Fibroblast of skin of right quadriceps (primary cell): ENCODE data around the gene CTTNBP2.
"Not testable (repeated sequence)": the region's sequence is repeated elsewhere in the genome, so short reads cannot be mapped to it uniquely, and the experiment has no call there.

ENCODE experiments used
- DNase-seq: peaks from one replicate; pipeline ENCODE4 v3.0.0-alpha.2; 2013

CTTNBP2 gene

DNA sequence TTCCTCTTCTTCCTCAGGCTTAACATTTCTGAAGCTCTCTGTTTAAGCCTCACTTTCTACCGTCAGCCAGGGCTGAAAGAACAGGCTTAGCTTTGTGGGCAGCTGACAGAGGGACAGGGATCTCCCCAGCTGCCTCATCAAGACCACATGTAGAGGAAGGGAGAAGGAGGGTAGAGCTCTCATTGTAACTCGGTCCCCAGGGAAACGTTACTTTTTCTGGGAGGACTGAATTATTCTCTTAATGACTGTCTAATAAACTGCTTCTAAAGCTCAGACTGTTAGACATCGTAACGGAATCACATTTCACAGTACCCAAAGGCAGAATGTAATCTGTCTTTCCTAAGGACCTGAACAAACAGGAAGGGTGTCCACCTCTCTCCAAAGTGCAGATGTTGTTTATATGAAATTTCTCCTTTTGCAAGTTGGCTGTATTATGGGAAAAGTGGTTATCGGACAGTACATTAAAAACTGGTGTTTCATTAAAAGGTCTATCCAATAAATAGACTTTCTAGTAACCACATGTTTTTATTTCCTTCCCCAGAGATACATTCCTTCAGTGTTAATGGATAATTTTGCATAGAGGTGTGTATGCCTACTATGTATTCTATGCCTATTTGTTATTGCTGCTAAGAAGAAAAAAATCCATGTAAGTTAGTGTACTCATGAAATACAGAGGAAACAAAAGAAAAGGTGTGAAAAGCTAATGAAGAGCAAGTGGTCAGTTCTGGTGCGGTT is 144.2 kb downstream of the CTTNBP2 start:
- no peak for DNase-seq

DNA sequence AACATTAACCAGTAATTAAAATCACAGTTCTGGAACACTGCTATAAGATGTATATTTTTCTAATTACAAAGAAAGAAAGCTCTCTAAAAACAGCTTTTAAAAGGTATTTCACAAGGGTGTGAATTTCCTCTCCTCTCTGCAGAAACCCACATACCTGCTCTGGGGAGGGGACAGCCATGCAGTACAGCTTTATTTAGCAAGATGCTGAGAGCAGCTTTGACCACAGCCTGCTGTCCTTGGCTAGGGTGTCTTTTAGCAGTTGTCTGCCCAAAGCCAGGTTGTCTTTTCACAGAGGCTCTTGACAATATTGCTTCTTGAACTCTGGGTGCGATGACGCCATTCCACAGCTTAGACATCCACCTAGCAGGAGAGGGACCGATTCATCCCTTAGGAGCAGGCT is 148.3 kb downstream of the CTTNBP2 start:
- DNase-seq, result no peak

DNA sequence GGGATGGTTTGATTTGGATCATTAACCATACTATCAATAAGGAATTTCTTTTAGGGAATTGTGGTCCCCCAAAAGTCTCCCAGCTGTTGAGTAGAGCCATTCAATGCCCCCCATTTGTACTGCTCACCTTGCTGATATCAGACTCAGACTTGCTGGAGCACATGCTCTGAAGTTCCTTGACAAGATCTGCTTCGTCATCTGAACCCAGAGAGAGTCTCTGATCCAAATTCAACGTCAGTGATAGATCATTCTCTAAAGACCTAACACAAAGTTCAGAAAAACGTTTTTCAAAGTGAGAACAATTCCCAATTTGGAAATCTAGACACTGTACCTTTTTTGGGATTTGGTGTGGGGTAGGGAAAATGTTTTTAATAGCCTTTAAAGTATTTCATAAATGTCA is 153.9 kb downstream of the CTTNBP2 start:
- no peak for DNase-seq

DNA sequence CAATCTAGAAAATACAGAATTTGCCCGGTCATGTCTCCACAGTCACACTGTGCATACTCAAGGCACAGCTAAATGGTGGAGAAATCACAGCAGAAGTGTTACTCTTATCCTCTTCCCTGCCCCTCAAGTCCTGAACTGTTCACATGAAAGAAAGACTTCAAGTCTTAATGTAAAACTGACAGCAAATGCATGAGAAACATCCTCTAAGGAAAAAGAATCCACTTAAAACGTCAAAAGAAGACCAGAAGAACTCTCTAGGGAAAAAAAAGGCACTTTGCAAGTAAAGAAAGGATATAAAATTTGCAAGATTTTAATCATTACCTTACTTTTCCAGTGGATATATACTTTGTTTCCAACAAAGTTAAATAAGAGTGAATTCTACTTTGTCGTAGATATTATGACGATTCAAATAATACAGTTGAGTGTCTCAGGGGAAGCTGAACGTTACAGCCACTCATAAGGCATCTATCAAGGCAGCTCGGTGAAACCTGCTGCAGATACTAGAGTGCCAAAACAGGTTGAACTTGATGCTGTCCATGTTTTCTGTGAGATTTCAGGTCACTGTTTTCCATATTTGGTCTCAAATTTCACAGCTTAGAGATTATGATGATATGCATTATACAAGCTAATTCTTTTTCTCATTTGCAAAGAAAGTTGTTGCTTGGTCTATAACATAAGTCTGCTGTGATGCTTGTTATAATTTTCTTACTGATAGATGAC is 155.0 kb downstream of the CTTNBP2 start:
- DNase-seq, result no peak

DNA sequence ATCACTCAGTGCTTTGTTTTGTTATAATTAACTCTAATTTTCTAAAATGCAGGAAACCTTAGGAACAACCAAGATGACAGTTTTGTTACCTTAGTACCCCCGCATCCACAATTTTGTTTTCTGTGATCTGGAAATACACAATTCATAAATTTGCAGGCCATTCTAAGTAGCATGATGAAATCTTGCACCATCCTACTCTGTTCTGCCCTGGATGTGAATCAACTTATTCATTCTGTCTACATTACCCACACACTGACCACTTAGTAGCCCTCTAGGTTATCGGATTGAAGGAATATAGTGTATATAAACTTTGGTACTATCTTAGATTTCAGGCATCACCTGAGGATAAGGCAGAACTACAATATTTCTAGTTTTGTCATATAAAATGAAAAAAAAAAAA is 155.9 kb downstream of the CTTNBP2 start:
- DNase-seq, result no peak

DNA sequence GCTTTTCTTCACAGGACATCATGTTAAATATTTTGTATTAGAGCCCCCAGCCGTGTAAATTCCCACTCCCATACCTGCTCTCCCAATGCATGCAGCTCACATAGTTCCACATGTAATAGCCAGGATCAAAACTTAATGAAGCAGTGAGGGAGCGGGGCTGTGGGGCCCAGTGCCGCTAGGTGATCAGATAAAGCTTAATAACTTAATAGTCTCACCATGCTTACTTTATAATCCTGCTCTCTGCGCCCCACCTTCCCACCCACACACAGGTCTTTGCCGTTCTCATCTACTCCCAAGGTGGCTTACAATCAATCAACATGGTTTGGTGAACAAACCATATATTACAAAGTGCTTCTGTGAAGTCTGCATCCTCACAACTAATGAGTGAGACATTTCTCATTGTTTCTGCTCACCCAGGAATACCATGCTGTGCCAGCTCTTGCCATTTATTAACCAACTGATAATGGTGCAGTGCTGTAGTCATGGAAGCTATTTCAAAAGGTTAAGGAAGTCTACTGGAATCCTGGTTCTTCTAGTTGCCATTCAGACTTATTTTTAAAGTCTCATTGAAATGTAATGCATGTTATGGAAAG is 156.4 kb downstream of the CTTNBP2 start:
- no peak for DNase-seq

DNA sequence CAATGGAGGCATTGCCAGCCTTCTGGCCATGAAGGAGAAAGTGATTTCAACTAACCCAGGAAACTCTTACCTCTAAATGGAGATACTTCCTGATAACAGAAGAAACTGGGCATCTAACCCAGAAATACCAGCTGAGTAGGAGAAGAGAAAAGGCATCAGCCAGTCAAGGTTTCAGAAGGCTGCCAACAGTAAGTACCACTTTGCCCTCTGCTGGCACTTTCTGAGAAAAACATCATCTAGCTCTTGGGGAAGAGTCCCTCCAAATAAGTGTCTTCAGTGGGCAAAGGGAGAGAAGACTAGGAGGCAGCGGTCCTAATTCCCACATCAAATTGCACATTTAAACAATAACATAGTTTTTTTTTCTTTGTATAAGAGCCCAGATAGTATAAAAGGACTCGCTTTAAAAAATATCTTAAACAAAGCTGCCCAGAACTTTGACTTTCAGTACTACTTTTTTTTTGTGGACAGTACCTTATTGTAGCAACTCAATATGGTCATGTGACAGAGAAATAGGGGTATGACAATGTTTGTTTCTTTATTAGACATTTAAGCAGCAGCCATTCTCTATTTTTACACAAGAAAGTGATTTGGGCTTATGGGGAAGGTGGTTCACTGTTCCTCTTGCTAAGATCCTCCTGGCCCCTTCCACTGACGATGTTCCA is 157.3 kb downstream of the CTTNBP2 start:
- DNase-seq, result peak; percentile 37

DNA sequence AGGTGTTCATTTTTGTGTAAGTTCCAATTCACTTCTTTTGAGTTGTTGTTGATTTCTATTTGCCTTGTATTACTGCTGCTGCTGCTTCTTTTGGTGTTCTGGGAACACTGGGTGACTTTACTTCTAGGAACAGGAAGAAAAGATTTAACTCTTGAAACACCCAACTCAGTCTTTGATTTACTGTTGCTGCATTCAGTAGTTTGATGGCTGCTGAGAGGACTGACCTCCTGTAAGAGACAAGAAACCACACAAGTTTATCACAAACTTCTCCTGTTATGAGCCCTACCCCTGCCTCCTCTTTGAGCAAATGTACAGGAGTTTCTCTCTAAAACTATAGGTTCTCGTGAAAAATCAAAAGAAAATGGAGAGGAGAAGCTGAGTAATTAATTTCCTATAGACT is 161.7 kb downstream of the CTTNBP2 start:
- DNase-seq, result no peak

DNA sequence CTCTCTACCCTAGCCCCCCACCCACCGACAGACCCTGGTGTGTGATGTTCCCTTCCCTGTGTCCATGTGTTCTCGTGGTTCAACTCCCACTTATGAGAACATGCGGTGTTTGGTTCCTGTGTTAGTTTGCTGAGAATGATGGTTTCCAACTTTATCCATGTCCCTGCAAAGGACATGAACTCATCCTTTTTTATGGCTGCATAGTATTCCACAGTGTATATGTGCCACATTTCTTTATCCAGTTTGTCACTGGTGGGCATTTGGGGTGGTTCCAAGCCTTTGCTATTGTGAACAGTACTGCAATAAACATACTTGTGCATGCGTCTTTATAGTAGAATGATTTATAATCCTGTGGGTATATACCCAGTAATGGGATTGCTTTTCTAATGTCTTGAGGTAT is 165.1 kb downstream of the CTTNBP2 start:
- DNase-seq, result not testable (repeated sequence)

DNA sequence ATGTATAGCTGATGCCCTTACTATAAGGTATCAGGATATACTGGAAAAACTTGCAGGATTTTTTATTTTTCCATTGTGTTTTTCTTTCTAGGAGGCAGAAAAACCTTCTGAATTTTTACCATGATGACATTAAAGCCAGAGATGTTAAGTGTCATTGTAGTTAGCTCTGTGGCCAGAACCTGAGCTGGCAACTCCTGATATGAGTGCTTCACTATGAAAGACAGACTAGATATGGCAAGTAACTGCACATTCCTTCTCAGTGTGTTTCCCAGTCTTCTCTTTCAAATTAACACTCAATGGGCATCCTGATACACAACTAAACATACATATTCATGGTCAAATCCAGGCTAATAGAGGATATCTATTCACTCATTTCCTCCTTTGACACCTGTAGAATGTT is 166.2 kb downstream of the CTTNBP2 start:
- DNase-seq, result no peak

DNA sequence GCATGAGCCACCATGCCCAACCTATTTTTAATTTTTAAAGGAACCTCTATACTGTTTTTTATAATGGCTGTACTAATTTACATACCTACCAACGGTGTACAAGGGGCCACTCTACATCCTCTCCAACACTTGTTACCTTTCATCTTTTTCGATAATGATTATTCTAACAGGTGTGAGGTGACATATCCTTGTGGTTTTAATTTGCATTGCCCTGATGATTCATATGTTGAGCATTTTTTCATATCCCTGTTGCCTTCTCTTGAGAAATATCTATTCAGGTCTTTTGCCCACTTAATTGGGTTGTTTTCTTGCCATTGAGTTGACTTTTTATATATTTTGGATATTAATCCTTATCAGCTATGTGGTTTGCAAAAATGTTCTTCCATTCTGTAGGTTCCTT is 167.0 kb downstream of the CTTNBP2 start:
- no peak for DNase-seq

DNA sequence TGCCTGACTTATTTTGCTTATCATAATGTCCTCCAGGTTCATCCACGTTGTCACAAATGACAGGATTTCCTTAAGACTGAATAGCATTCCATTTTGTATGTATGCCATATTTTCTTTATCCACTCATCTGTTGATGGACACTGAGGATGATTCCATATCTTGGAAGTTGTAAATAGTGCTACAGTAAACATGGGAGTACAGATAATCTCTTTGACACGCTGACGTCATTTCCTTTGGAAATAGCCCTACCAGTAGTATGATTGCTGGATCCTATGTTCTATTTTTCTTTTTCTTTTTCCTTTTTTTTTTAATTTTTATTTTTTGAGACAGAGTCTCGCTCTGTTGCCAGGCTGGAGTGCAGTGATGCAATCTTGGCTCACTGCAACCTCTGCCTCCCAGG is 167.6 kb downstream of the CTTNBP2 start:
- no peak for DNase-seq

DNA sequence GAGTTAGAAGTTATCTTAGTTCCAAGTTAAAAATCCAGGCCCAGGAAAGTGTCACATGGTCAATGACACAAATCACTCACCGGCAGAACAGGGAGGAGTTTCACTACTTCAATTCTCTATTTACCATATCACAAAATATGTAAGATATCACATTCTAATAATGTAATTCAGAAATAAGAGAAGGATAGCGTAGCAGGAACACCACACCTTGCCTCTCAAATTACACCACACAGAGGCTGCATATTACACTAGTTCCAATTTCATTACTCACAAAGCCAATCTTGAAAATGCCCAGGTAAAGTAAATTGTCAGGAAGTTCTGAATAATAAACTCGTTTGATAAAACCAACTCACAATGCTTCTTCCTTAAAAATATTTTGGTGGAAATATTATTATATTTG is 169.2 kb downstream of the CTTNBP2 start:
- DNase-seq, result no peak

DNA sequence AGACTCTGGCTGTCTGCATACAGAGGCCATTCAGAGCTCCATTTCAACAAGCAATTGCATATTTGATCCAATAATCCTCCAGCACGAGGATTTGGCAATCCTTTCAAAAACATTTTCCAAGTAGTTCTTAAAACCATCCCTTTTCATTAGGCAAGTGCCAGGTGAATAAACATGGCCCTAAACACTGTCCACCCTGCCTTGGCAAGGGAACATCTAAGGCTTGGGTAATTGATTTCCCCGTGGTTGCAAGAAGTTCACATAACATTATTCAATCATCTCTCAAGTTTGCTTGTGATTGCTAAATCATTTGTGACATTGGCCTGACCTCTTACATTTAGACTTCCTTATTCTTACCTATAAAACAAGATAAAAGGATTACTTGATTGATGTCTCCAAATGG is 175.2 kb downstream of the CTTNBP2 start:
- no peak for DNase-seq

DNA sequence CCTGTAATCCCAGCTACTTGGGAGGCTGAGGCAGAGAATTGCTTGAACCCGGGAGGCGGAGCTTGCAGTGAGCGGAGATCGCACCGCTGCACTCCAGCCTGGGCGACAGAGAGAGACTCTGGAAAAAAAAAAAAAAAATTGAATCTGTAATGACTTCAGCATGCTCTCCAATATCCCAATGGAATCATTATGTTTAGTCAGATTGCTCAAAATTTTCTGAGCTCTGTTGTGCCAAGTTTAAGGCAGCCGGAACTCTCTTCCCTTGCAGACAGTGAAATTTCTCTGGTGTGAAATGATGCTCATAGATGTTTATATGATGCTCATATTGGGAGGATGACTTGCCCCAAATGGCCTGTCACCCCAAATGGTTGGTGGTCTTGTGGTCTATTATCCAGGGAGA is 180.9 kb downstream of the CTTNBP2 start:
- no peak for DNase-seq

DNA sequence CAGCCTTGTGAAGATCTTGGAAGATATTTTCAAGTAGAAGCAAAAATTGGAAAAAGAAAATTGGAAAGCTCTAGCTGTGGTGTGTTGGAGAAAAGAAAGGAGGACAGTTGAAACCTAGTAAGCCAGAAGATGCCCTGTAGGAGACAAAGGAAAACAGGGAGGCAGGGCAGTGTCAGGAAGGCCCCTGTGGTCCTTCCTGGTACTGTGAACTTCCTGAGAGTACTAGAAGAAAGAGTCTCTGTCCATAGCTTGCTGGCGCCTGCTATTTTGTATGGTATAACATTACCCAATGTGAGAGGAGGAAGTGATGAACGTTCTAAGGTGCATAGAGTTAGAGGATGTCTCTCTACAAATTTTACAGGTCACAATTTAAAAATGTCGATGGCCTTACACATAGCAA is 183.1 kb downstream of the CTTNBP2 start:
- no peak for DNase-seq

DNA sequence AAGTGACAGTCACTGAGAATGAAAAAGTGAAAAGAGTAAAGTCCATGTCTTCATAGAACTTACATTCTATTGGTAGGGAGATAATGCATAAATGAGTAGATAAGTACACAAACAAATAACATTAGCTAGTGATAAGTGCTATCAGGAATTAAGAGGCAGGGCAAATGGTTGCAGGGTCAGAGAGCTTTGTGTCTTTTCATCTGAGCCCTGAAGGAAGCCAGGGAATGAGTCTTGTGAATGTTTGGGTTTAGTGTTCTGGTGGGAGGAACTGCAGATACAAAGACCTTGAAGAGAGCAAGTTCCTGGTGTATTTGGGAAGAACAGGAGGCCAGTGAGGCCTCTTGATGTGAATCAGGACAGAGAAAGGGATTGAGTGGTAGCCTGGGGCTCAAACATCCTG is 183.8 kb downstream of the CTTNBP2 start:
- DNase-seq, result no peak

DNA sequence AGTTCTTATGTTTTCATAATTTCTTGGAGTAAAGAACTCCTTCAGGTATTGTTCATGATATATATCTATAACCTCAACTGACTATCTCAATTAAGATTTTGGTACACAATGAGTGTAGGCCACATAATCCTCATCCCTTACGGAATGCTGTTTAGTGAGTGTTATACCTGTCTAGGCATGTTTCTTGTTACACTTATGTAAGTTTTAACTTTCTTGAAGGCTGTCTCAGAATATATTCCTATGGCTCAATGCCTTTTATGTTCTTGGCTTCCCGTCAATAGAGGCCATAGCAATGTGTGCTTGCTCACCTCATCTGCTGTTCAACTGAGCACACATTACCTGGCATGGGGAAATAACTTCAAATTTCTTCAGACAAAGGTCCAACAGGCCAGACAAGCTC is 185.1 kb downstream of the CTTNBP2 start:
- no peak for DNase-seq

DNA sequence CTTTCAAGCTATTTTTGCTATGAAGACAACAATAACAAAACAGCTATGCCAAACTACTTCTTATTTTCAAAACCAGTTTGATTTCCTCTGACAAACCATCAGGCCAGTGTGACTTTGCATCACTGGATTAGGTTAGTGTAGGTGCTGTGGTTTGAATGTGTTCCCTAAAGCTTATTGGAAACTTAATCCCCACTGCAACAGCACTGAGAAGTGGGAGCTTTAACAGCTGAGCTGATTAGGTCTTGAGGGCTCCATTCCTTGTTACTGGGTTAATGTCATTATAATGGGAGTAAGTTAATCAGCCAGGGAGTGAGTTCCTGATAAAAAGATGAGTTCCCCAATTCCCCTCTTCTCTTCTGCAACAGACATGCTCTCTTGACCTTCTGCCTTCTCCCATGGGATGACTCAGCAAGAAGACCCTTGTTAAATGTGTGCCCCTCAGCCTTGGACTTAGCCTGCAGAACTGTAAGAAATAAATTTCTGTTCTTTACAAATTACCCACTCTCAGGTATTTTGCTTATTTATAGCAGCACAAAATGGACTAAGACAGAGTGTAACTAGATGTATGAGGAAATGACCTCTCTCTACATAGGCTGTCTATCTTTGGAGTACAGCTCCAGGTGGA is 186.8 kb downstream of the CTTNBP2 start:
- DNase-seq, result no peak

DNA sequence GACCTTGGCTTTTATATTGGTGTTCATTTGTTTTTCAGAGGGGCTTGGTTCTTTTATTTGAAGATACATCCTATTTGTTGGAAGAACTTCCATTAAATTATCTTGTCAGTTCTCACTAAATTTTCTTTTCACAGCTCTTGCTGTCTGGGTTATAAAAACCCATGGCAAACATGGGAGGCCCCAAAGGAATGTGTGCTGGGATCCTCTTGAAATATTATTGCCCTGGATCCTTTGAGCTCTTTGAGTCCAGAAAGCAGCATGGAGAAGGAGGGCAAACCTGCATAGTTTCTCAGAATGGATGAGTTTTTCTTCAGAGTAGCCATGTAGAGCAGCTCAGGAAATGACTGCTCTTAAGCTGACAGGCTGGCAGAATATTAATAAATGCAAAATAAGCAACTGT is 187.4 kb downstream of the CTTNBP2 start:
- no peak for DNase-seq

DNA sequence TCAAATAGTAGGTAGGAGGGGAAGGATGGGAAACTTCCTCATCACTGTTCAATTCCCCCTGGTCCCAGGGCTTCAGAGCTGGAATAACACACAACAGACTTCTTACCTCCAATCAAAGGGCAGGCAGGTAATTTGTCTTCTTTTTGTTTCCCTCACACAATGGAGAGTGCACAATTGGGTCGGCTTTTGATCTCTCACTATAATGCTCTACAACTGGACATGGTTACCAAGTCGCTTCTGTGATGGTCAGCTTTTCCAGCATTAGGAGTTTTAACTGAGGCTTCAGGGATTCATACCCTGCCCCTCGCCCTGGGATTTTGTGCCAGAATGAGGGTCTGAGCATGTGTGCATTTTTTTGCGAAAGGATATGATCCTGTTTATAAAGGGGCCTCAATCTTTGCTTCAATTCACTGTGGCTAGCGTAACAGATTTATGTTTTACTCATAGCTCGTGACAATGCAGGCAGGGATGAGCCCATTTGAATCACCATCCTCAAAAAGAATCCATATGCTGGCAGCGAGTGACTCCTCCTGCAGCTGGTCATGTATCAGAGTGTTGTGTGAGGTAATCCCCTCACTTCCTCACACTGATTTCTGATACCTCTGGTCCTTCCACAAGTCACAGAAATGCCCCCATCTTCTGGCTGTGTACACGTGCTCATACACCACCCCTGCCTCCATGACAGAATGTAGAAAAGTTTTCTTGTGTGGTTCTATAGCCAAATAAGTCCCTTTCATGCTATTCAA is 189.6 kb downstream of the CTTNBP2 start:
- DNase-seq, result no peak

DNA sequence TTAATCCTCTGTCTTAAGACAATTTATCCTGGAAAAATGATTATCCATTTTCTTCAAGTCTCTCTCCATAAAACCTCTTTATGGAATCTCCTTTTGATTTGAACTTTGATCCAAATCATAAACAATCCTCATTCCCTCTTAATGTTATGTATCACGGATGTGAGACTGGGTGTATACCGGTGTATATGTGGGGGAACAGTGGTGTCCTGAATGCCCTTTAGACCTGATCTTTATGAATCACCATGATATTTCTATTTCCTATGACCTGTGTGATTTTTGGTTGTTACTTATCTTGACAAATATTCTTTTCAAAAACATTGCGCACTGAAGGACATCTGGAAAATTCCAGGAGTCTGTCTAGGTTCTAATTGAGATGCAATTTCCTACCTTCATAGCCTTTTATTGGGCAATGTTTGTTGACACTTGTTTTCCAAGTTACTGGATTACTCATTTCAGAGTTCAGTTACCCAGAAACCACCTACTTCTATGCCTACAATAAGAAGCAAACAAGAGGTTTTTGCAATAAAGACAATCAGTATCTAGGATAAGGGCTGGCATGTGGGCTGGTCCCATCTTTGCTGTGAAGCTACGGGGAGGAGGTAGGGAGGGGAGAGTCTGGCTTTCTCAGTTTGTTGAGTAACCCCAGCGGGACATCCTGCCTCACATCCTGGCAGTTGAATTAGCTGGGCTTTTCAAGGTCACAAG is 190.4 kb downstream of the CTTNBP2 start:
- no peak for DNase-seq
